Astrocyte (in vitro differentiated cells and primary cell): ENCODE data around the gene TYW3.

Experiments used
- CTCF ChIP-seq: IDR thresholded peaks from 2 replicates; pipeline ENCODE4 v1.5.1; 2011; ENCODE audit warnings: low read depth, mild to moderate bottlenecking, inconsistent platforms, low read length, moderate library complexity; ENCODE audit not compliant: insufficient read depth
- EZH2 ChIP-seq: IDR thresholded peaks from 2 replicates; pipeline ENCODE4 v1.6.1; 2012; ENCODE audit warnings: mild to moderate bottlenecking, low read length, inconsistent platforms; ENCODE audit not compliant: insufficient read depth

- TF ChIP-seq CTCF (no peak), EZH2 (no peak)
Measured at GRCh38 chr1:74755475-74755874, 22.5 kb downstream of the TYW3 start.
